MM.1S (cell line): ENCODE results near the gene NTRK1.

ENCODE experiments used
- DNase-seq: peaks from one replicate; pipeline ENCODE4 v3.0.0-alpha.2; 2015
- H2AFZ ChIP-seq: fragments of 300-600 bp; sonication (generic); 2 replicates; pipeline ENCODE4 v1.6.0; 2016; ENCODE audit warnings: antibody characterized with exemption, low read length
- H3F3A ChIP-seq: fragments of 300-600 bp; sonication (generic); 2 replicates; pipeline ENCODE4 v1.6.1; 2016; ENCODE audit warnings: mild to moderate bottlenecking, antibody characterized with exemption, low read length, moderate library complexity, mixed read lengths; ENCODE audit not compliant: insufficient read depth
- H3K27ac ChIP-seq: fragments of 300-600 bp; sonication (generic); 2 replicates; pipeline ENCODE4 v1.5.1; 2016; ENCODE audit warnings: mild to moderate bottlenecking, low read length
- H3K27me3 ChIP-seq: fragments of 300-600 bp; sonication (generic); replicated peaks from 2 replicates; pipeline ENCODE4 v1.6.0; 2016; ENCODE audit warnings: low read length; ENCODE audit not compliant: insufficient read depth
- H3K36me3 ChIP-seq: fragments of 300-600 bp; sonication (generic); replicated peaks from 2 replicates; pipeline ENCODE4 v1.6.1; 2016; ENCODE audit warnings: mild to moderate bottlenecking, low read length, mixed read lengths; ENCODE audit not compliant: insufficient read depth
- H3K4me1 ChIP-seq: fragments of 300-600 bp; sonication (generic); 2 replicates; pipeline ENCODE4 v1.6.1; 2016; ENCODE audit warnings: low read length, mixed read lengths
- H3K4me2 ChIP-seq: fragments of 300-600 bp; sonication (generic); 2 replicates; pipeline ENCODE4 v1.6.0; 2016; ENCODE audit warnings: low read depth, low read length
- H3K4me3 ChIP-seq: fragments of 300-600 bp; sonication (generic); 2 replicates; pipeline ENCODE4 v1.5.1; 2016; ENCODE audit warnings: low read length, mixed read lengths
- H3K79me2 ChIP-seq: fragments of 300-600 bp; sonication (generic); 2 replicates; pipeline ENCODE4 v1.6.1; 2016; ENCODE audit warnings: mixed run types, low read length, mixed read lengths
- H3K9ac ChIP-seq: fragments of 300-600 bp; sonication (generic); 2 replicates; pipeline ENCODE4 v1.6.1; 2016; ENCODE audit warnings: low read length, mixed read lengths
- H3K9me2 ChIP-seq: fragments of 300-600 bp; sonication (generic); replicated peaks from 2 replicates; pipeline ENCODE4 v1.6.1; 2016; ENCODE audit warnings: mild to moderate bottlenecking, low read length, mixed read lengths; ENCODE audit not compliant: insufficient read depth
- H3K9me3 ChIP-seq: fragments of 300-600 bp; sonication (generic); replicated peaks from 2 replicates; pipeline ENCODE4 v1.6.1; 2016; ENCODE audit warnings: mild to moderate bottlenecking, low read length, mixed read lengths; ENCODE audit not compliant: insufficient read depth
- H4K20me1 ChIP-seq: fragments of 300-600 bp; sonication (generic); 2 replicates; pipeline ENCODE4 v1.6.1; 2016; ENCODE audit warnings: mild to moderate bottlenecking, low read length, moderate library complexity, mixed read lengths; ENCODE audit not compliant: insufficient read depth
- EZH2 ChIP-seq: fragments of 300-600 bp; sonication (generic); optimal IDR thresholded peaks from 2 replicates; pipeline ENCODE3; 2017; ENCODE audit warnings: low read depth, mild to moderate bottlenecking, antibody characterized with exemption, low read length, mixed read lengths
- EZH2phosphoT487 ChIP-seq: fragments of 300-600 bp; sonication (generic); IDR thresholded peaks from 2 replicates; pipeline ENCODE4 v1.6.1; 2018; ENCODE audit warnings: antibody characterized with exemption, low read length
- TF ChIP-seq, protein P1 (sequence below): fragments of 300-600 bp; sonication (generic); IDR thresholded peaks from 2 replicates; pipeline ENCODE4 v1.5.1; 2016; ENCODE audit warnings: antibody characterized with exemption, low read length, mixed read lengths

NTRK1 gene

DNA sequence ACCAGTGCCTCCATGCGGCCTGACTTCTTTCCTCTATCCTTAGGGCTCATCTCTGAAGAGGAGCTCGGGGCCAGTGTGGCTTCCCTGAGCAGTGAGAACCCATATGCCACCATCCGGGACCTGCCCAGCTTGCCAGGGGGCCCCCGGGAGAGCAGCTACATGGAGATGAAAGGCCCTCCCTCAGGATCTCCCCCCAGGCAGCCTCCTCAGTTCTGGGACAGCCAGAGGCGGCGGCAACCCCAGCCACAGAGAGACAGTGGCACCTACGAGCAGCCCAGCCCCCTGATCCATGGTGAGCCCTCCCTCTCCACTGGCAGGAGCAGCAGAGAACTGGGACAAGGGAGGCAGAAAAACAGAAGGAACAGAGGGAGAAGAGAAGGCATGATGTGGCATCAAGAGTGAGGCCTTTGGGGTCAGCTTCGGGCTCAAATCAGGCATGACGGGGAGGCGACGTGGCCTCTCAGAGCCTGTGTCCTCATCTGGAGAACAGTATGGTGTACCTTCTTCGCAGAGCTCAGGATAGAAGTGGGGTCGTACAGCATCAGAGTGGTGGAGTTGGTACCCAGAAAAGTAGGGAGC, 53.2 kb downstream of the NTRK1 start:
- no peak overlapping the region for H2AFZ ChIP-seq
- H3K9ac ChIP-seq, result no peak overlapping the region
- no peak overlapping the region for H3K4me2 ChIP-seq
- H3K36me3 ChIP-seq, result no peaks in the 10 kb centered on the region
- DNase-seq, result no peak
- H3K27me3 ChIP-seq, result peaks cover 53% of the 10 kb centered on the region
- no peak overlapping the region for H3K4me3 ChIP-seq
- no peak overlapping the region for H3K27ac ChIP-seq
- H3F3A ChIP-seq, result no peaks in the 10 kb centered on the region
- H3K4me1 ChIP-seq, result peaks cover 7% of the 10 kb centered on the region; the same call in 1 of the 2 replicates
- no peaks in the 10 kb centered on the region for H3K9me3 ChIP-seq
- H3K79me2 ChIP-seq, result no peaks in the 10 kb centered on the region
- TF ChIP-seq, protein P1, sequence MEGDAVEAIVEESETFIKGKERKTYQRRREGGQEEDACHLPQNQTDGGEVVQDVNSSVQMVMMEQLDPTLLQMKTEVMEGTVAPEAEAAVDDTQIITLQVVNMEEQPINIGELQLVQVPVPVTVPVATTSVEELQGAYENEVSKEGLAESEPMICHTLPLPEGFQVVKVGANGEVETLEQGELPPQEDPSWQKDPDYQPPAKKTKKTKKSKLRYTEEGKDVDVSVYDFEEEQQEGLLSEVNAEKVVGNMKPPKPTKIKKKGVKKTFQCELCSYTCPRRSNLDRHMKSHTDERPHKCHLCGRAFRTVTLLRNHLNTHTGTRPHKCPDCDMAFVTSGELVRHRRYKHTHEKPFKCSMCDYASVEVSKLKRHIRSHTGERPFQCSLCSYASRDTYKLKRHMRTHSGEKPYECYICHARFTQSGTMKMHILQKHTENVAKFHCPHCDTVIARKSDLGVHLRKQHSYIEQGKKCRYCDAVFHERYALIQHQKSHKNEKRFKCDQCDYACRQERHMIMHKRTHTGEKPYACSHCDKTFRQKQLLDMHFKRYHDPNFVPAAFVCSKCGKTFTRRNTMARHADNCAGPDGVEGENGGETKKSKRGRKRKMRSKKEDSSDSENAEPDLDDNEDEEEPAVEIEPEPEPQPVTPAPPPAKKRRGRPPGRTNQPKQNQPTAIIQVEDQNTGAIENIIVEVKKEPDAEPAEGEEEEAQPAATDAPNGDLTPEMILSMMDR, result no peak
- TF ChIP-seq EZH2phosphoT487 (no peak), EZH2 (no peak)
- no peaks in the 10 kb centered on the region for H4K20me1 ChIP-seq
- no peaks in the 10 kb centered on the region for H3K9me2 ChIP-seq

DNA sequence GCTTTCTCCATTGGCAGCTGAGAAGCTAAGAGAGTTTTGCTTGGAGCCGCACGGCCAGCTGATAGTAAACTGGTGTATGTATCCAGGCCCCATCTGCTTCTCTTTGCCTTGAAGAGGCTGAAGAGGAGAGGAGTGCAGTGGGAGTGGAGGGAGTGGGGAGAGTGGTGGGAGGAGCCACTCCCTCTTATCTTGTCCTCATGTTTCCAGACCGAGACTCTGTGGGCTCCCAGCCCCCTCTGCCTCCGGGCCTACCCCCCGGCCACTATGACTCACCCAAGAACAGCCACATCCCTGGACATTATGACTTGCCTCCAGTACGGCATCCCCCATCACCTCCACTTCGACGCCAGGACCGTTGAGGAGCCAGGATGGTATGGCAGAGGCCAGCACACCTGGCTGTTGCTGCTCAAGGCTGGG, 53.8 kb downstream of the NTRK1 start:
- no peaks in the 10 kb centered on the region for H3K36me3 ChIP-seq
- H2AFZ ChIP-seq, result no peak overlapping the region
- H3K9me2 ChIP-seq, result no peaks in the 10 kb centered on the region
- H3K79me2 ChIP-seq, result no peaks in the 10 kb centered on the region
- H3F3A ChIP-seq, result no peaks in the 10 kb centered on the region
- no peaks in the 10 kb centered on the region for H3K9me3 ChIP-seq
- H3K4me2 ChIP-seq, result no peak overlapping the region
- H3K4me3 ChIP-seq, result no peak overlapping the region
- peaks cover 52% of the 10 kb centered on the region for H3K27me3 ChIP-seq
- H3K9ac ChIP-seq, result no peak overlapping the region
- no peak overlapping the region for H3K27ac ChIP-seq
- H4K20me1 ChIP-seq, result no peaks in the 10 kb centered on the region
- TF ChIP-seq EZH2, result no peak
- TF ChIP-seq, protein P1, result no peak
- no peak for TF ChIP-seq EZH2phosphoT487
- no peak for DNase-seq
- peaks cover 7% of the 10 kb centered on the region; the same call in 1 of the 2 replicates for H3K4me1 ChIP-seq

DNA sequence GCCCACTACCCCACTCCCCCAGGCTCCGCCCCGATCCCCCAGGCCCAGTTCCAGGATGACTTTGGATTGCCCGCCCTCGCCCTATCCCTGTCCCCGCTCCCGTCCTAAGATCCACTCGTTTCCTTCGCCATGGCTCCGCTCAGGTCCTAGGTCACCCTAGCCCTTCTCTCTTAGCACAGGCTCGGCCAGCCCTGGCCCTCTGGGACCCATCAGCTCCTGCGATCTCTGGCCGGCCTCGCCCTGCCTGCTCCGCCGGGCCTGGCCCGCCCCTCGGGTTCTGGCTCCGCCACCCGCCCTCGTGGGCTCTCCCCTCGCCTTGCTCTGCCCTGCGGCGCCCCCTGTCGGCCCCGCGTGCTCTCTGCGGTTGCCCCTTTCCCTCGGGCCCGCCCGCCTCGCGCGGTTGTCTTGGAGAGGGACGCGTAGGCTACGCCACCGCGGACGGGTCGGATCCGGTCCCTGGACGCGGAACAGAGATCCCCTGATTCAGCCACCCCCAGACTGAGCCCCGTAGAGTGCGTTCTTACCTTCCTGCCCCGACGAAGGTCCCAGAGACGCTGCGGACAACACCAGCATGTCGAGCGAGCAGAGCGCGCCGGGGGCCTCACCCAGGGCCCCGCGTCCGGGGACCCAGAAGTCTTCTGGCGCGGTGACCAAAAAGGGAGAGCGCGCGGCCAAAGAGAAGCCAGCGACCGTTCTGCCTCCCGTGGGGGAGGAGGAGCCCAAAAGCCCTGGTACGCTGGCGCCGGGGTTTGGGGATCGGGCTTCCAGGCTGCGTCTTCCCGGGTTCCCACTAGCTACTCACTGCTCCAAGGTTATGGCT, 59.8 kb downstream of the NTRK1 start, which contains the start of gene LRRC71:
LRRC71 (plus strand) TSS at position 400 of the 820 bp plus-strand sequence; CDS start at position 572, 172 bp downstream.
- Histone ChIP-seq H3K9me3 (no peaks in the 10 kb centered on the region), H3K4me2 (peak within 1 kb of the TSS; percentile 37; the same call in 1 of the 2 replicates), H4K20me1 (no peaks in the 10 kb centered on the region), H3K9ac (no peak within 1 kb of the TSS), H3F3A (no peaks in the 10 kb centered on the region), H3K36me3 (no peaks in the 10 kb centered on the region), H3K9me2 (no peaks in the 10 kb centered on the region), H2AFZ (0 out of 2 replicates have a peak within 1 kb of the TSS, but pooled peaks have one; percentile 15), H3K27me3 (peaks cover 70% of the 10 kb centered on the region), H3K4me3 (no peak within 1 kb of the TSS), H3K79me2 (no peaks in the 10 kb centered on the region), H3K27ac (no peak within 1 kb of the TSS), H3K4me1 (no peaks in the 10 kb centered on the region)
- peak; percentile 58 for DNase-seq
- peak; percentile 87 for TF ChIP-seq EZH2
- TF ChIP-seq, protein P1, result peak; percentile 77
- TF ChIP-seq EZH2phosphoT487, result no peak
